ENCODE measurements around the gene PGLYRP2. TPM values are rescaled to one million over a fixed set of nuclear protein-coding genes. Genes with fewer than 3 reads are reported as not detected.

PGLYRP2 gene
- total and polyA plus RNA-seq, 4 donors = not detected

DNA sequence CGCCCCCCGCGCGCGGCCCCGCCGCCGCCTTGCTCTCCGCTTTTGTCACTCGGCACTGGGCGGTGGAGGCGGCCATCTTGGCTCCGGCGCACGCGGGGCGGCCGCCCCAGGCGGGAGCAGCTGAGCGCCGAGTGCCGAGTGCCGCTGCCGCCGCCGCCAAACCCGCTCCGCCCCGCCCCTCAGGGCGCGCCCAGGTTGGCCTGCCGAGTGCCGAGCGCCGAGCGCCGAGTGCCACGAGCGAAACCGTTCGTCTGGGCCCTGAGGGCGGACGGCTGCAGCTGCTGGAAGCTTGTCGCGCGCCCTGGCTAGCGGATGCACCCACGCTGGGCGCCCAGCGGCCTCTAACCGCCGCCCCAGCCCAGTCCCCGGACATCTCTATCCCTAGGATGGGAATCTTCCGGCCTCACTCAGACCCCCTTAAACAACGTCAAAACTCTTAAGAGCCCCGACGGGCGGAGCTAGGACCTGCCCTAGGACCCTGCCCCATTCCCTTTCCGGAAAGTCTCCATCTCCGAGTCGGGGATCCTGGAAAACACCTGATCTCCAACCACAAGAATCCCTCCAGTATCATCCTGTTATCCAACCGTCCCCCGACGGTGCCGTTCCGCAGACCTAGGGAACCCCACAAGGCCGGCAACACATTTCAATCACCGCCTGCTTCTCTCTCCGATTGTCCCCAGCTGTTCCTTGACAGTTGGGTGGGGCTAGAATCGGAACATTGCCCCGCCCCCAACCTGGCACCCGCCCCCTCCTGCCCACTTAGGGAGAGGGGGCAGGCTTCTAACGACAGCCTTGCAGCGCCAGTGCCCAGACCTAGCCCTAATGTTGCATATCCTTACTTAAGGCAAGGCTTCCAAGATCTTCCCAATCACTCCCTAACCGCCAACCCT lies 46.4 kb downstream of the PGLYRP2 start:
- H3K27ac ChIP-seq (ENCODE audit: low read depth in 1 of 2, low read length in 2 of 2) = peak overlapping the region; percentile 10 to 84
- no peaks in the 10 kb centered on the region for H3K27me3 ChIP-seq (ENCODE audit: control insufficient read depth in 1 of 2, insufficient read depth in 2 of 2, low read length in 1 of 2)
- 0% methylated on average over 53 to 75 of the region's 75 CpGs for WGBS, 2 donors
- intact Hi-C loops (cut with DNase I) = loop anchor here in 1 of 2 donors (5.0 kb wide), 1 partner anchor 171 kb away; no protein-coding TSS in a partner anchor
- DNase-seq (peak; percentile 96 to 98), ATAC-seq (ENCODE audit: low FRiP score) (peak; percentile 96)
- no peaks in the 10 kb centered on the region for H3K9me3 ChIP-seq (ENCODE audit: control insufficient read depth, low read length)
- H3K4me1 ChIP-seq (ENCODE audit: control insufficient read depth in 1 of 2, insufficient read depth in 2 of 2, low read length in 2 of 2) = no peaks in the 10 kb centered on the region
- no peaks in the 10 kb centered on the region for H3K36me3 ChIP-seq (ENCODE audit: control insufficient read depth in 1 of 2, insufficient read depth in 2 of 2, low read length in 1 of 2)
- H3K4me3 ChIP-seq (ENCODE audit: low read length in 2 of 2) = peak overlapping the region; percentile 46 to 80

GRCh38 chr19:15432018-15432494 lies 47.2 kb downstream of the PGLYRP2 start:
- DNase-seq = no peak
- no peak for ATAC-seq (ENCODE audit: low FRiP score)
- Histone ChIP-seq H3K27ac (ENCODE audit: low read depth in 1 of 2, low read length in 2 of 2) (no peak overlapping the region), H3K4me1 (ENCODE audit: control insufficient read depth in 1 of 2, insufficient read depth in 2 of 2, low read length in 2 of 2) (no peaks in the 10 kb centered on the region), H3K4me3 (ENCODE audit: low read length in 2 of 2) (peak overlapping the region; percentile 39 to 80), H3K9me3 (ENCODE audit: control insufficient read depth, low read length) (no peaks in the 10 kb centered on the region), H3K36me3 (ENCODE audit: control insufficient read depth in 1 of 2, insufficient read depth in 2 of 2, low read length in 1 of 2) (no peaks in the 10 kb centered on the region), H3K27me3 (ENCODE audit: control insufficient read depth in 1 of 2, insufficient read depth in 2 of 2, low read length in 1 of 2) (no peaks in the 10 kb centered on the region)
- WGBS, 2 donors = 0% methylated on average over 21 to 44 of the region's 44 CpGs
- intact Hi-C loops (cut with DNase I) = loop anchor here in 1 of 2 donors (5.0 kb wide), 1 partner anchor 170 kb away; no protein-coding TSS in a partner anchor

DNA sequence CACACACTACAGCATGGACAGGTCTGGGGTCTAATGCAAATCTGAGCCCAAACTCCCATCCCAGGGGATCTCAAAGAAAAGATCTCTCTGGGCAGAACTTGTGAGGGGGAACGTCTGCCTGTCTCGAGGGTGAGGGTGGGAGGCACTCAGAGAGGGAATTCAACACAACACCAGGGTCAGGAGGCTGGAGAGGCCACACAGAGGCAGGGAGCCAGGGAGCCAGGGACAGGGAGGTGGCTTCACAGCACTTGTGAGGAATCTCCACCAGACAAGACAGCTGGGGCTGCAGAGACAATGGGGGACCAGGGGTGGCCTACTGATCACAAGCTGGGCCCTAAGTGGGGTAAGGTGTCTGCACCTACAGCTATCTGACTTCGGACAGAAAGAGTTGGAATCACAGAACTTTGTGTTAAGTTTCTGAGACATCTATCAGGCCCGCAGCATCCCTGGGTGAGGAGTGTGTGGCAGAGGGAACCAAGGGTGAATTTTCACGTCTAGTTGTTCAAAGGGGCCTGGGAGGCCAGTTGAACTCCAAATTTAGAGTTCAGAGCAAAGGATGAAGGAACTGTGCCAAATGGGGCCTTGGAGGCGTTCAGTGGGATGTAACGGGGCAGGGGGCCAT lies 47.8 kb downstream of the PGLYRP2 start:
- Histone ChIP-seq H3K4me1 (ENCODE audit: control insufficient read depth in 1 of 2, insufficient read depth in 2 of 2, low read length in 2 of 2) (no peaks in the 10 kb centered on the region), H3K9me3 (ENCODE audit: control insufficient read depth, low read length) (no peaks in the 10 kb centered on the region), H3K27me3 (ENCODE audit: control insufficient read depth in 1 of 2, insufficient read depth in 2 of 2, low read length in 1 of 2) (no peaks in the 10 kb centered on the region), H3K27ac (ENCODE audit: low read depth in 1 of 2, low read length in 2 of 2) (no peak overlapping the region), H3K4me3 (ENCODE audit: low read length in 2 of 2) (peak overlapping the region; percentile 39 to 80), H3K36me3 (ENCODE audit: control insufficient read depth in 1 of 2, insufficient read depth in 2 of 2, low read length in 1 of 2) (peaks cover 0 to 2% of the 10 kb centered on the region in 2 donors)
- DNase-seq = no peak
- WGBS, 2 donors = 13 to 14% methylated on average over 7 of the region's 7 CpGs
- intact Hi-C loops (cut with DNase I) = loop anchor here in 1 of 2 donors (5.0 kb wide), 1 partner anchor 169 kb away; no protein-coding TSS in a partner anchor
- no peak for ATAC-seq (ENCODE audit: low FRiP score)

GRCh38 chr19:15430526-15431120 lies 48.7 kb downstream of the PGLYRP2 start:
- no peak overlapping the region for H3K27ac ChIP-seq (ENCODE audit: low read depth in 1 of 2, low read length in 2 of 2)
- no peaks in the 10 kb centered on the region for H3K27me3 ChIP-seq (ENCODE audit: control insufficient read depth in 1 of 2, insufficient read depth in 2 of 2, low read length in 1 of 2)
- intact Hi-C loops (cut with DNase I) = loop anchor here in 1 of 2 donors (5.0 kb wide), 1 partner anchor 168 kb away; no protein-coding TSS in a partner anchor
- no peak overlapping the region for H3K4me3 ChIP-seq (ENCODE audit: low read length in 2 of 2)
- H3K4me1 ChIP-seq (ENCODE audit: control insufficient read depth in 1 of 2, insufficient read depth in 2 of 2, low read length in 2 of 2) = no peaks in the 10 kb centered on the region
- ATAC-seq (ENCODE audit: low FRiP score) (no peak), DNase-seq (no peak)
- H3K9me3 ChIP-seq (ENCODE audit: control insufficient read depth, low read length) = no peaks in the 10 kb centered on the region
- H3K36me3 ChIP-seq (ENCODE audit: control insufficient read depth in 1 of 2, insufficient read depth in 2 of 2, low read length in 1 of 2) = peaks cover 0 to 2% of the 10 kb centered on the region in 2 donors
- WGBS, 2 donors = 78 to 80% methylated on average over 10 of the region's 10 CpGs

DNA sequence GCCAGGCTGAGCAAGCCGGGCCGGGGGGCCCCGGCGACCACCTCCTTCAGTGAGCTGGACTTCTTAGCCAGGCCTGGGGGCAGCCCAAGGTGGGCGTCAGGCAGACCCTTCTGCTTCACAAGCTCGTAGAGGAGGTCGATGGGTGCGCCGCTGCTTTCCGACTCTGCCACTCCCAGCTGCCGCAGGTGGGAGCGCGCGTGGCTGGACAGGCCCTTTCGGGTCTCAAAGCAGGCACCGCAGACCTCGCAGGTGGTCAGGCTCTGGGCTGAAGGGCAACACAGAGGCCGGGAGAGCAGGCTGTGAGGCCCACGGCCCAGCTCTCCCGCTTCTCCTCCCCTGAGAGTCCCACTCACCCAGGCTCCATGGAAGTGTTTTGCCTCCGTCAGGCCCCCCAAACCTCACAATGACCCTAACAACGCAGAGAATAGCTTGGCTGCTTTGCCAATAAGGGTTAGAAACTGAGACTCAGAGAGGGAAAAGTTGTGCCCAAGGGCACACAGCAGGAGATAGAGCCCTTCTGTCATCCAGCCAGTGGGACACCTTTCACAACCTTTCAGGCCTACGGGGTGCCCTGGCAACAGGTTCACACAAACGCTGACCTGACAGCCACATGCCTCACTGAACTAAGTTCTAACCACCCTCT lies 49.4 kb downstream of the PGLYRP2 start:
- Histone ChIP-seq H3K4me1 (ENCODE audit: control insufficient read depth in 1 of 2, insufficient read depth in 2 of 2, low read length in 2 of 2) (no peaks in the 10 kb centered on the region), H3K36me3 (ENCODE audit: control insufficient read depth in 1 of 2, insufficient read depth in 2 of 2, low read length in 1 of 2) (peaks cover 0 to 5% of the 10 kb centered on the region in 2 donors), H3K9me3 (ENCODE audit: control insufficient read depth, low read length) (no peaks in the 10 kb centered on the region), H3K27me3 (ENCODE audit: control insufficient read depth in 1 of 2, insufficient read depth in 2 of 2, low read length in 1 of 2) (no peaks in the 10 kb centered on the region), H3K27ac (ENCODE audit: low read depth in 1 of 2, low read length in 2 of 2) (no peak overlapping the region), H3K4me3 (ENCODE audit: low read length in 2 of 2) (no peak overlapping the region)
- WGBS, 2 donors = 88 to 90% methylated on average over 24 of the region's 24 CpGs
- intact Hi-C loops (cut with DNase I) = loop anchor here in 1 of 2 donors (5.0 to 10.0 kb wide), 2 partner anchors 125 to 168 kb away; no protein-coding TSS in a partner anchor
- DNase-seq (no peak), ATAC-seq (ENCODE audit: low FRiP score) (no peak)

DNA sequence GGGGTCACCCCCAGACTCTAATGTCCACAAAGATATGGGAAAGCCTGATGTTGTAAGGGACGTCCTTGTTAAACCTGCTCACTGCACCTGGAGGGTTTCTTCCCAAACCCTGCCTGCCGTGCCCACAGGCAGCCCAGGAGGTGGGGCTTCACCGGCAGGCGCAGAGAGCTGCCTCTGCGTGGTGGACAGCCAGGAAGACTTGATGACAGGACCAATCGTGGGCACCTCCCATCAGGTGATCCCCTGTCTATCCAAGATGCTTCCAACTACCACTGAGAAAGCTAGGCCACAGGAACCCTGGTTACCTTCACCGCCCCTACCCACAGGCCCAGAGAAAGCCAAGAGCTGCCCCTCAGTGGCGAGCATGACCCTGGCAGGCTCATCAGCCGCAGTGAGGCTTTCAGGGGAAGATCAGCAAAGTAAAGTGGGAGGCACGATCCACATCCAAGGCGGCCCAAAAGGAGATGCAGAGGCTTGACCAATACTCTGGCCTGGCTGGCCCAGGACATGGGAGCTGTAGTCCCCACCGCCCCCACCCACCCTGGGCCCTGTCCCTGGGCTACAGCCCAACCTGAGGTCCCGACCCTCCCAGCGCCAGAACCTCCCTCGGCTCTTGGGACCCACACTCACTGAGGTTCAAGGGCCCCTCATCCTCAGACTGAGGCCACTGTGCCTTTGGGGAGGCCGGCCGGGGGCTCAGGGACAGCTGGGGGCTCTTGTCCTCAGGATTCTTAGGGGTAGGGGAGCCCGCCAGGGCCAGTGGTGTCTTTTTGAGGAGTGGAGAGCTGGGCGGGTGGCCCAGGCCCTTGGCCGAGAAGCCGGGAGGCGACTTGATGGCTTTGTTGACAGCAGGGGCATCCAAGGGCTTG lies 50.1 kb downstream of the PGLYRP2 start:
- no peak overlapping the region for H3K27ac ChIP-seq (ENCODE audit: low read depth in 1 of 2, low read length in 2 of 2)
- no peak overlapping the region for H3K4me3 ChIP-seq (ENCODE audit: low read length in 2 of 2)
- H3K36me3 ChIP-seq (ENCODE audit: control insufficient read depth in 1 of 2, insufficient read depth in 2 of 2, low read length in 1 of 2) = peaks cover 0 to 7% of the 10 kb centered on the region in 2 donors
- no peaks in the 10 kb centered on the region for H3K4me1 ChIP-seq (ENCODE audit: control insufficient read depth in 1 of 2, insufficient read depth in 2 of 2, low read length in 2 of 2)
- DNase-seq (no peak), ATAC-seq (ENCODE audit: low FRiP score) (no peak)
- no peaks in the 10 kb centered on the region for H3K9me3 ChIP-seq (ENCODE audit: control insufficient read depth, low read length)
- WGBS, 2 donors = 82 to 86% methylated on average over 20 to 22 of the region's 22 CpGs
- no peaks in the 10 kb centered on the region for H3K27me3 ChIP-seq (ENCODE audit: control insufficient read depth in 1 of 2, insufficient read depth in 2 of 2, low read length in 1 of 2)
- intact Hi-C loops (cut with DNase I) = loop anchor here in 1 of 2 donors (10.0 kb wide), 1 partner anchor 126 kb away; no protein-coding TSS in a partner anchor

GRCh38 chr19:15427991-15428471 lies 51.3 kb downstream of the PGLYRP2 start:
- no peak for DNase-seq
- Histone ChIP-seq H3K27me3 (ENCODE audit: control insufficient read depth in 1 of 2, insufficient read depth in 2 of 2, low read length in 1 of 2) (no peaks in the 10 kb centered on the region), H3K4me1 (ENCODE audit: control insufficient read depth in 1 of 2, insufficient read depth in 2 of 2, low read length in 2 of 2) (no peaks in the 10 kb centered on the region), H3K9me3 (ENCODE audit: control insufficient read depth, low read length) (no peaks in the 10 kb centered on the region), H3K4me3 (ENCODE audit: low read length in 2 of 2) (no peak overlapping the region), H3K27ac (ENCODE audit: low read depth in 1 of 2, low read length in 2 of 2) (no peak overlapping the region), H3K36me3 (ENCODE audit: control insufficient read depth in 1 of 2, insufficient read depth in 2 of 2, low read length in 1 of 2) (peaks cover 0 to 7% of the 10 kb centered on the region in 2 donors)
- ATAC-seq (ENCODE audit: low FRiP score) = no peak
- intact Hi-C loops (cut with DNase I) = loop anchor here in 1 of 2 donors (10.0 kb wide), 1 partner anchor 127 kb away; no protein-coding TSS in a partner anchor
- 90 to 91% methylated on average over 28 to 35 of the region's 35 CpGs for WGBS, 2 donors

Measured in aorta (tissue), 5 donors.